ENCODE measurements around the gene TMEM239. TPM values are rescaled to one million over a fixed set of nuclear protein-coding genes. Genes with fewer than 3 reads are reported as not detected.

Gene TMEM239
- polyA plus RNA-seq, 1 donor (not counting 4 experiments of a cell fraction or from before 2014, with no cell fraction given) = not detected

- Histone ChIP-seq H2AFZ (ENCODE audit: control insufficient read depth, low read length) (no peak overlapping the region), H3K27ac (ENCODE audit: control insufficient read depth, insufficient read depth, low read length) (no peak overlapping the region), H3K9me1 (ENCODE audit: control insufficient read depth, extremely low read depth, insufficient read depth, low read length) (no peaks in the 10 kb centered on the region), H3K4me2 (ENCODE audit: control insufficient read depth, extremely low read depth, insufficient read depth, low read depth, low read length) (no peak overlapping the region), H3K9ac (ENCODE audit: control insufficient read depth, extremely low read depth, insufficient read depth, low read length) (no peak overlapping the region), H4K20me1 (ENCODE audit: control insufficient read depth, extremely low read depth, insufficient read depth, low read length) (no peaks in the 10 kb centered on the region), H3K36me3 (ENCODE audit: control insufficient read depth in 2 of 2, extremely low read depth in 1 of 2, insufficient read depth in 2 of 2, low read length in 2 of 2) (no peaks in the 10 kb centered on the region), H3K27me3 (ENCODE audit: control insufficient read depth, extremely low read depth, insufficient read depth, low read length) (peaks cover 90% of the 10 kb centered on the region), H3K4me1 (ENCODE audit: control insufficient read depth, extremely low read depth, insufficient read depth, low read length) (peaks cover 2% of the 10 kb centered on the region), H3K4me3 (ENCODE audit: control insufficient read depth in 2 of 3, extremely low read depth in 1 of 3, insufficient read depth in 2 of 3, low read depth in 1 of 3, low read length in 3 of 3) (no peak overlapping the region), H3K9me3 (ENCODE audit: control insufficient read depth, low read depth, low read length) (peaks cover 2% of the 10 kb centered on the region), H3K79me2 (ENCODE audit: control insufficient read depth, insufficient read depth, low read length) (no peaks in the 10 kb centered on the region)
- dilution Hi-C loops (cut with MboI; ENCODE audit: extremely low pct_ligation_motif_present, low sequenced_read_pairs) = no loop called here
- DNase-seq (ENCODE audit: low read depth, low spot score) (no peak), FAIRE-seq (no peak)
- TF ChIP-seq CTCF (optimal IDR thresholded peaks at IDR 0.05 in 1 of 3, IDR thresholded peaks at IDR 0.05 in 1 of 3, conservative IDR thresholded peaks at IDR 0.05 in 1 of 3; ENCODE audit: extremely low read depth in 1 of 3, insufficient read depth in 2 of 3, low read length in 3 of 3) = no peak
- peak; percentile 86 for TF ChIP-seq EZH2 (IDR thresholded peaks at IDR 0.05; ENCODE audit: low read length)
Measured at GRCh38 chr20:2801286-2801728, 14.9 kb upstream of the TMEM239 start.

GRCh38 chr20:2804041-2804828, 11.9 kb upstream of the TMEM239 start:
- Histone ChIP-seq H3K9me3 (ENCODE audit: control insufficient read depth, low read depth, low read length) (peaks cover 2% of the 10 kb centered on the region), H2AFZ (ENCODE audit: control insufficient read depth, low read length) (no peak overlapping the region), H3K36me3 (ENCODE audit: control insufficient read depth in 2 of 2, extremely low read depth in 1 of 2, insufficient read depth in 2 of 2, low read length in 2 of 2) (no peaks in the 10 kb centered on the region), H3K4me3 (ENCODE audit: control insufficient read depth in 2 of 3, extremely low read depth in 1 of 3, insufficient read depth in 2 of 3, low read depth in 1 of 3, low read length in 3 of 3) (no peak overlapping the region), H3K4me1 (ENCODE audit: control insufficient read depth, extremely low read depth, insufficient read depth, low read length) (no peaks in the 10 kb centered on the region), H4K20me1 (ENCODE audit: control insufficient read depth, extremely low read depth, insufficient read depth, low read length) (no peaks in the 10 kb centered on the region), H3K27ac (ENCODE audit: control insufficient read depth, insufficient read depth, low read length) (no peak overlapping the region), H3K9ac (ENCODE audit: control insufficient read depth, extremely low read depth, insufficient read depth, low read length) (no peak overlapping the region), H3K9me1 (ENCODE audit: control insufficient read depth, extremely low read depth, insufficient read depth, low read length) (no peaks in the 10 kb centered on the region), H3K79me2 (ENCODE audit: control insufficient read depth, insufficient read depth, low read length) (no peaks in the 10 kb centered on the region), H3K4me2 (ENCODE audit: control insufficient read depth, extremely low read depth, insufficient read depth, low read depth, low read length) (no peak overlapping the region), H3K27me3 (ENCODE audit: control insufficient read depth, extremely low read depth, insufficient read depth, low read length) (peaks cover 85% of the 10 kb centered on the region)
- TF ChIP-seq CTCF (optimal IDR thresholded peaks at IDR 0.05 in 1 of 3, IDR thresholded peaks at IDR 0.05 in 1 of 3, conservative IDR thresholded peaks at IDR 0.05 in 1 of 3; ENCODE audit: extremely low read depth in 1 of 3, insufficient read depth in 2 of 3, low read length in 3 of 3) (no peak), EZH2 (IDR thresholded peaks at IDR 0.05; ENCODE audit: low read length) (no peak)
- dilution Hi-C loops (cut with MboI; ENCODE audit: extremely low pct_ligation_motif_present, low sequenced_read_pairs) = no loop called here
- FAIRE-seq (no peak), DNase-seq (ENCODE audit: low read depth, low spot score) (no peak)

Data from keratinocyte (primary cell).